NCI-H524 (cell line): ENCODE results near the gene IGSF8.
"Not testable (repeated sequence)": the region's sequence is repeated elsewhere in the genome, so short reads cannot be mapped to it uniquely, and the experiment has no call there.

Experiments
- DNase-seq, 2 experiments: peaks; one replicate each; lab custom pipeline; 2025; lab: John Stamatoyannopoulos, UW

The IGSF8 gene

GRCh38 chr1:160126342-160126741 is 27.9 kb upstream of the IGSF8 start:
- DNase-seq: not testable (repeated sequence)

GRCh38 chr1:160125746-160126145 is 27.3 kb upstream of the IGSF8 start:
- DNase-seq: no peak

GRCh38 chr1:160124705-160125478 is 26.5 kb upstream of the IGSF8 start:
- DNase-seq: no peak

GRCh38 chr1:160123726-160124125 is 25.3 kb upstream of the IGSF8 start:
- DNase-seq: no peak

DNA sequence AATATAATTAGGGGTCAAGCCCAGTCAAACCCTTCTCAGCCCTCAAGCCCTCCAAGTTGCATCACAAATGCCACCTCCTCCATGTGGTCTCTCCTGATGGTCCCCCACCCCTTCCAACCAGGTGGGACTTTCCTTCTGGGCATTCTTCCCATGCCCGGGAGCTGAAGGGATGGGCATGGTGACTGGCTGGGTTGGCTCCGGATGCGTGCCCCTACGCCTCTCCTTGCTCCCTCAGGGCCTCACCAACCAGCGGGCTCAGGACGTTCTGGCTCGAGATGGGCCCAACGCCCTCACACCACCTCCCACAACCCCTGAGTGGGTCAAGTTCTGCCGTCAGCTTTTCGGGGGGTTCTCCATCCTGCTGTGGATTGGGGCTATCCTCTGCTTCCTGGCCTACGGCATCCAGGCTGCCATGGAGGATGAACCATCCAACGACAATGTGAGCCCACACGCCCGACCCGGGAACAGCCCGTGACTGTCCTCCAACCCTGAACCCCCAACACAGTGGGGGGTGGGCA is 24.6 kb upstream of the IGSF8 start:
- DNase-seq: no peak

DNA sequence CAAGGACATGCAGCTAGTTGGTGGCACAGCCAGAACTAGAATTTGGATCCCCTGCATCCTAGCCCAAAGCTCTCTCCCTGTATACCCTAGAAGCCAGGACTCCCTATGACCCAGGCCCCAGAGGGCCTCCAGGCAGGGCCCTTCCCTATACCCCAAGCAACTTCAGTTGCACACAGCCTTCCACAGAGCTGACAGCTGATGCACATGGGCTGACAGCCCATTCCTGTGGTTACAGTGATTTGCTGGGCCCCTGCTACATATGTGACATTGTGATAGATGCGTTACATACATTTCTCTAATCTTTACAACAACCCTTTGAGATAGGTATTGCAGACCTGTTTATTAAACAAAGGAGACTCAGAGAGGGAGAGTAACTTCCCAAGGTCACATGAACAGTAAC is 23.0 kb upstream of the IGSF8 start:
- no peak for DNase-seq

DNA sequence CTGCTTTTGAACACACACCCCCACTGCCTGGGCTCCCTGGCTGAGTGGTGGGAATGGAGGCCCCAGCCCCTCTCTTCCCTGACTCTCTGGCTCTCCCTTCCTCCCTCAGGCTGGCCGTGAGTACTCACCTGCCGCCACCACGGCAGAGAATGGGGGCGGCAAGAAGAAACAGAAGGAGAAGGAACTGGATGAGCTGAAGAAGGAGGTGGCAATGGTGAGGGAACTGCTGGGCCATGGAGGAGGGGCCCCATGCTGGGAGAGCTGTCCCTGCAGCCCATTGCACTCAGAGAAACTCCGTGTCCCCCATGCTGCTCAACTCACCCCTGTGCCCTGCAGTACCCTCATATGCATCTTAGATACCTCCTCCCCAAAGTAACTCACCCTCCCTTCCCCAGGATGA is 22.4 kb upstream of the IGSF8 start:
- no peak for DNase-seq

- no peak for DNase-seq
Measured at GRCh38 chr1:160118928-160119327, 20.5 kb upstream of the IGSF8 start.

- no peak for DNase-seq
Measured at GRCh38 chr1:160117709-160118183, 19.3 kb upstream of the IGSF8 start.

DNA sequence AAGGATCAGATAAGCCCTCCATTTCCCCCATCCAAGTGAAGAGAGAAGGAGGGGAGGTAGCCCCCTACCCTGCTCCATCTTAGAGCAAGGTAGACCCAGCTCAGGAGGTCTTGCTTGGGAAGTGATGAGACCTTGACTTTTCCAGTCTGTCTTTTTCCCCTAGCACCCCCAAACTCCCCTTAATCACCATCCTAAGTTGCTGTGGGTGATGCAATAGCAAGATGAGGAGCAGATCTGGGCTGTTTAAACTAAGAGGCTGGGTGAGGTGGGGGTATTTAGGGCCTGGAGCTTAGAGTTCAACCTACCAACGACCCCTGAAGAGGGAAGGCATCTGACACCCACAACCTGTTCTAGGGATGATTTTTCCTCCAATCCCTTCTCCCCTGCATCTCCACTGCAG is 18.9 kb upstream of the IGSF8 start:
- no peak for DNase-seq

GRCh38 chr1:160116283-160117147 is 18.1 kb upstream of the IGSF8 start:
- DNase-seq: no peak

GRCh38 chr1:160115545-160116282 is 17.3 kb upstream of the IGSF8 start, which contains the start of gene ATP1A2:
TSS of gene ATP1A2 (plus strand) at chr1:160115759. CDS start at chr1:160115862, 103 bp downstream.
- DNase-seq: no peak

DNA sequence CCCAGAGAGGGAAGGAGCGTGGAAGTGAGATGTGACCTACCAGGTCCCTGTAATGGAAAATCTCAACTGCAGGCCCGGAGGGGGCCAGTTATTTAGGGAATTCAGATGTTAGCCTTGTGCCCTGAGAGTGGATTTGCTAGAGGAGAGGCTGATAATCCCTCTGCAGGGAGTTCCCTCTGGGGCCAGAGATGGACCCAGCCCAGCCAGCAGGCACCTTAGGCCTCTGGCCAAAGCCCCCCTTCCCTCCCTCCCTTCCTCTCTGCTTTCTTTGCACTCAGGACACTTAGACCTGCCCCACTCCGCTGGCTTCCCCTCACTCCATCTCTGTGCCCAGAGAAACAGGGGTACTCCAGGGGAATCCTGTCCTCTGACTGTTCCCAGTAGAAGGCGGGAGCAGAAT is 15.7 kb upstream of the IGSF8 start:
- DNase-seq: no peak

DNA sequence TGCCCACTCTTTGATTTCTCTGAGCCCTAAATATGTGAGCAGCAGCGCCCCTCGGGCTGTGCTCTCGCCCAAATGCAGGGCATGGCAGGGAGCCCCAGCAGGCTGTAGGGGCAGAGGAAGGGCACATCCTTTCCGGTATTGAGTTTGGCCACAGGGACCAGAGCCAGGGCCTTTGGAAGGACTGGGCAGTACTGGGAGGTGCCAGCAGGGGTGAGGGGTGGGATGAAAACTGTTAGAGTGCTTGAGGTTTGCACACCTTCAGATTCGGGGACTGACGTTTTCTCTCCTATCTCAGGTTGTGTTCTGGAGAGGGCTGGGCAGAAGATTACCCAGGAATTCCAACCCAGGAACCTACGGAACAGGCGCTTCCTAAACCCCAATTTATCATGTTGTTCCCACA is 15.0 kb upstream of the IGSF8 start:
- no peak for DNase-seq

- no peak for DNase-seq
Measured at GRCh38 chr1:160112357-160112756, 13.9 kb upstream of the IGSF8 start.

GRCh38 chr1:160111462-160111861 is 13.0 kb upstream of the IGSF8 start:
- DNase-seq: not testable (repeated sequence)

DNA sequence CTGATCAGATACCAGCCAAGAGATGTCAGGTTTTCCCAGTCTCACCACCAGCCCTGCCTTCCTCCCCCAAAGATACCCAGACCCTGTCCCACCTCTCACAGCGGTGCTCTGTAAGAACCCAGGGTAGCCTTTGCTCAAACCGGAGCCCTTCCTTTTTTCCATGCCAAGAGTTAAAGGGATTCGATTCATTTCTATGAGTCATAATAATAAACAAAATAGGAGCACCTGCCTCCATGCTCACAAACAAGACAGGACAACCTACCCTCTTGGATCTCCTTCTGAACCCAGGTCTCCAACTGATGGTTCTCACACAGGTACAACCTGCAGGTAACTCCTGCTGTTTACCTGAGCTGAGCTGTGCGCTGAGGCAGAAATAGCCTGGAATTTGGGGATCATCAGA is 11.3 kb upstream of the IGSF8 start:
- no peak for DNase-seq

GRCh38 chr1:160108888-160109662 is 10.7 kb upstream of the IGSF8 start:
- peak; percentile 5 to 13 for DNase-seq

DNA sequence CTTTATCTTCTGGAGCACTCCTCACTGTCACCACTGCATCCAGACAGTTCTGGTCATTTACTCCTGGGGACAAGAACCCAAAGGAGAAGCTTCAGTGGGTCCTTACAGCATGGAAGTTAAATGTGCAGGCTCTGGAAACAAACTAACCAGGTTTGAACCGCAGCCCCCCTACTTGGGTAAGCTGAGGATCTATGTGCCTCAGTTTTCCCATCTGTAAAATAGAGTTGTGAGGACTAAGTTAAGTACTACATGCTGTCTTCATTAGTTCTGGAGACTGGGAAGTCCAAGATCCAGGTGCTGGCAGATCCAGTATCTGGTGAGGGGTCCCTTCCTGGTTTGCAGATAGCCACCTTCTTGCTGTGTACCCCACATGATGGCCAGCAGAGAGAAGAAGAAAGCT is 9.1 kb upstream of the IGSF8 start:
- no peak for DNase-seq

DNA sequence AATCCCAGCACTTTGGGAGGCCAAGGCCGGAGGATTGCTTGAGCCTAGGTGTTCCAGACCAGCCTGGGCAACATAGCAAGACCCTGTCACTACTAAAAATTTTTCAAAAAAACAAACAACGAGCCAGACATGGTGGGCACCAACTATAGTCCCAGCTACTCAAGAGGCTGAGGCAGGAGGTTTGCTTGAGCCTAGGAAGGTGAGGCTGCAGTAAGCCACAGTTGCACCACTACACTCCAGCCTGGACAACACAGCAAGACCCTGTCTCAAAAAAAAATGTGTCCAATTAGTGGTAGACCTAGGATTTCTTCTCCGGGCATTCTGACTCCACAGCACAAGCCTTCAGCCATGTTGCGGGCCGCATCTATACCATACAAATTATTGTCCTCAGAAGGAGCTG is 6.7 kb upstream of the IGSF8 start:
- DNase-seq: no peak

DNA sequence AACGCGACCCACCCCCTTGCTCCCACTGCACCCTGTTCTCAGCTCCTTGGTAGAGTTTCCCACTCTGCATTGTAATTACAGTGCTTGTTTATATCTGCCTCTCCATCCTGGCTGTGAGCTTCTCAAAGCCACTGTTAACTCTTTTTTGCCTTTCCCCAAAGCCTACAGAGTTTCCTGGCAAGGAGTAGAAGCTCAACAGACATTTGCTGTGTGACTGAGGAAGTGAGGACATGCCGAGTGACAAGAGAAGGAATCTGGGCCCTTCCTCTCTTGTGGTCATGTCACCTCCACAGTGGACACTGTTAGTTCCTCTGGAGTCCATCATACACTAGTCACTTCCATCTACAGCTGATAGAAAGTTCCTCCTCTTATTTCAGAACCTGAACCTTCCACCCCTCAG is 6.1 kb upstream of the IGSF8 start:
- no peak for DNase-seq
